Erythroblast (primary cell): ENCODE data around the gene CBLN4.

Experiments
- GATA1 ChIP-seq: IDR thresholded peaks from 2 replicates; pipeline ENCODE4 v1.6.1; 2011; ENCODE audit warnings: low read depth, mild to moderate bottlenecking, control low read depth, low read length, moderate library complexity
- POLR2A ChIP-seq: IDR thresholded peaks from 2 replicates; pipeline ENCODE4 v1.6.1; 2011; ENCODE audit warnings: mild to moderate bottlenecking, low read length

DNA sequence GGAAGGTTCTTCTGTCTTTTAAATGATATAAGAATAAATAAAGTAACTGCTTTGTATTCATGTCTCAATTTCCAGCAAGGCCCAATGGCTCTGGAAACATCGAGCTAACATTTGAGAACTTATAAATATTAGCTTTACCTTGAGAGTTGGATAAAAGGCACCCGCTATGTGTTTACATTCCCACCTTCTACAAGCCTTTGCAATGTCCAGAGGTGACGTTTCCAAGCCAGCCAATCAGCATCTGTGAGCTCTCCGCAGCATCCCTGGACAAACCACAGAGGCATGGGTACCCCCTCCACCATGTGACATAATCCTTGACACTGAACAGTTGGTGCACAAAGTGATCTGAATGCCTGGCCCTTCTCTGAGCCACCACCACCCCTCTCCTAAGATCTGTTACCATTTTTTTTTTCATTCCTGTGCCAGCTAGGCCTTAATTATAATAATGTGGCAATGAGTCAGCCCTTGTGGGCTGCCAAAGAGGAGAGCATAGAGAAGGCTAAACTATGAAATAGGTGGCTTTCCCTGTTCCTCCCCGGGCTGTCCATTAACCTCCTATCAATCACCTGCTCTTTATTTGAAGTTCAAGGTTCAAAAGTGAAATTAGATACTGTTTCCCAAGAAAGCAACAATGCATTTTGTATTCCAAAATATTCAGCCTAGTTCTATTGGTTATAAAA is 4.1 kb downstream of the CBLN4 start:
- TF ChIP-seq POLR2A: no peak
- no peak for TF ChIP-seq GATA1
